GM19324 (cell line): ENCODE measurements around the gene TMEM204.
"Not testable (repeated sequence)": the region's sequence is repeated elsewhere in the genome, so short reads cannot be mapped to it uniquely, and the experiment has no call there.

Experiments
- ATAC-seq: cut with Tn5 transposase; IDR thresholded peaks from one replicate; pipeline ENCODE4 v1.9.1; 2021; ENCODE audit warnings: mild to moderate bottlenecking, moderate library complexity; ENCODE audit not compliant: unreplicated experiment, low FRiP score

The TMEM204 gene

DNA sequence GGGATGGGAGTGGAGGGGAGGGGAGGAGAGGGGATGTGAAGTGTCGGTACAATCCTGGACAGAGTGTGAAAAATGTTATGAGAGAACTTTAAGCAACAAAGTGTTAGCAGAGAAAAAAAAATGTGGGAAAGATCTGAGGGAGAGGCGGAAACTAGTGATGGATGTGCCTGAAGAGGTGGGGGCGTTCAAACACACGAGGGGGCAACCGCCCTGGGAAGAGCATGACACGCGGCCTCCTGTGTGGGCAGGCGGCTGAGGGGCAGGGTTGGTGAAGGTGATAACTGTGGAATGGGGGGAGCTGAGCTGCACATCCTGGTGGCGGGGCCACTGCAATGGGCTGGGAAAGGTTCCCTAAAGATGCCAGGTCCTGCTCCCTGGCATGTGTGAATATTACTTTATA, 48.3 kb downstream of the TMEM204 start:
- ATAC-seq: no peak

DNA sequence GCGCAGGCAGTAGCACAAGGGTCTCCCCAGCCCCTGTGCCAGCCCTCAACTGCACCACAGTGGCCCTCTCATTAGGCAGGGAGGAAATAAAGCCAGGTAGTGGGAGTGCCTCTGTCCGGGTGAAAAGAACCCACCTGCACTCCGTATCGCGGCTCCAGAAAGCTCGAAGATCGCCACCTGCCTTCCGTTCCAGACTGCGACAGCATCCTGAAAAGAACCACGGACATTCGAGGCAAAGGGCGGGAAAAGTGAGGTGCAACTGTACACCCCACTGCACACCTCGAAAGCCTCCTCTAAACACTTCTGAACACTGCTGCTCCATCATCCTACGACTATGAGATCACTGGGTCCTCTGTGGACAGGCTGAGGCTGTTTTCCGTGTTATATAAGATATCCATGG, 49.7 kb downstream of the TMEM204 start:
- ATAC-seq: no peak

DNA sequence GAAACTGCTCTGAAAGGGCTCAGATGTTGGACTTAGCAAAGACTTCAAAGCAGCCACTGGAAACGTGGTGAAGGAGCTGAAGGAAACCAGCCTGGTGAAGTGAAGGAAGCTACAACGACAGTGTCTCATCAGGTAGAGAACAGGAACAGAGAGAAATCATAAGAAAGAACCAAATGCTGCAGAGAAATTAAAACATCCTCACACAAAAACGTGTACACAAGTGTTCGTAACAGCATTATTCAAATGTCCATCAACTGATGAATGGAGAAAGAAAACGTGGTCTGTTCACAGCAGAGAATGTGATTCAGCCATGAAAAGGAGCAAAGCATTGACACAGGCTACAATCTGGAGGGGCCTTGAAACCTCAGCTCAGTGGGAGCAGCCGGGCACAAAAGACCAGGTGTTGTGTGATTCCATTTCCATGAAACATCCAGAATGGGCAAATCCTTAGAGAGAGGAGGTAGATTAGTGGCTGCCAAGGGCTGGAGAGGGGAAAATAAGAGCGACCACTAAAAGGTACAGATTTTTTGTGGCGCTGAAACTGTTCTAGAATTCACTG, 51.5 kb downstream of the TMEM204 start:
- no peak for ATAC-seq

DNA sequence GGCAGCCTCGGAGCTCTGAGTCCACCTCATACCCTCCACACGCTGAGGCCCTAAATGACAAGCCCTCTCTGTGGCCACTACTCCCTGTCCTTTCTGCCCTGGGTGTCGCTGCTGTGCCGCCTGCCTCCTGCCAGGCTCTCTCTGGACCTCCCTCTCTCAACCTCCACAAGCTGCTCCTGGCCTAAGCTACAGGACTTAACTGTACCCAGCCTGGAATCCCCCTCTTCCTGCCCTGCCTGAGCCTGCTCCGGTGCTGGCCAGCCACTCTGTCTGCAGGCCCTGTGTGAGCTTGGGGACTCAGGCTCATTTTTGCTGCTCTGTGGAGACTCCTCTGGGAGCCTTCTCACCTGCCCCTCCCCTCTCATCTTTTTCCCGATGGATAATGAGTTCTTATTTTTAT, 56.9 kb downstream of the TMEM204 start:
- ATAC-seq: no peak

DNA sequence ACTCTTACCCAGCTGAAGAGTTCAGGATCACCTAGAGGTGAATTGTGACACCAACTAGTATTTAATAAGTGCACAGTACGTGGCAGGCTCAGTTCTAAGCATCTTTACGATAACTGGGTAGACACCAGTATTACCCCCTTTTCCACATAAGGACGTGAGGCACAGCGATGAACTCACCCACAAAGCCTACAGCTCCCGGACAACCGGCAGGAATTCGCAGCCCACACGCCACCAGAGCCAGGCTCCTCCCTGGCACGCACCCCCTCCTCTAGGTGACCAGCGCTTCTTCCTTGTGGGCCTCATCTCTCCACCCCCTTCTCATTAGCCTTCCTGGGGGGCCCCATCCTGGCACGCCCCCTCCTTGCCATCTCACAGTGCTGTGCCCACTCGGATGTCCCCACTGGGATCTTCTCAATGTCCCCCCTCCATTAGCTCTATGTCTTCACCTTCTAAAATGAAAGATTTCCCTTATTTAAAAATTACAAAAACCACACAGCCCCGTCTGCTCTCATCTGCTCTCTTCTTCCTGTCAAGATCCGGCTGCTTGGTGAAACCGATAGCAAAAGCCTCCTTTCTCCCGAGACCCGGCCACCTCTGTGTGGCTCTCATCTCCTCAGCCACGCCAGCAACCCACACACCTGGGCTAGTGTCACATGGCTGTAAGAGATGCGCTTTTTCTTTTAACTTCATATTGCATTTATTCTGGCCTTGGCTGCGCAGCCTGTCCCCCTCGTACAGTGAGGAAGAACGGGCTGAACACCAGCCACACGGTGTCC, 57.7 kb downstream of the TMEM204 start:
- no peak for ATAC-seq

GRCh38 chr16:1592446-1592845, 59.0 kb downstream of the TMEM204 start:
- no peak for ATAC-seq

- ATAC-seq: not testable (repeated sequence)
These were observed 62.0 kb downstream of the TMEM204 start for GRCh38 chr16:1595511-1595910.

DNA sequence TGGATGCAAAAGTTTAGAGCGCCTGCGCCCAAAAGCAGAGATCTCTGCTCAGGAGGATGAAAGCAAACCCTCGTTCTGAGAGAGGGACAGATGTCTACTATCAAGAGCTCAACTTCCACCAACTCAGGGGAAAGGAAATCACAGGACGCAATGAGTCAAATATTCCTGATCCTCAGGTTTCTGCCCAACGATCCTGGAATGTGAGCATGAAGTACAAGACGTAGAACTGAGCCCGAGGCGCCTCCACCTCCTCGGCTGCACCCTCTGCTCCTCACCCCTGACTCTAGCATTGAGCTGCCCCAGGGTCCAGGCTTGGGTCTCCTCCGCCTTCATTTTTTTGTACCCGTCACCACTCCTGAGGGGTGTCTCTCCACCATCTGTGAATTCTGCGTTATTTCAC, 63.0 kb downstream of the TMEM204 start:
- ATAC-seq: no peak

GRCh38 chr16:1597154-1597553, 63.7 kb downstream of the TMEM204 start:
- ATAC-seq: no peak

DNA sequence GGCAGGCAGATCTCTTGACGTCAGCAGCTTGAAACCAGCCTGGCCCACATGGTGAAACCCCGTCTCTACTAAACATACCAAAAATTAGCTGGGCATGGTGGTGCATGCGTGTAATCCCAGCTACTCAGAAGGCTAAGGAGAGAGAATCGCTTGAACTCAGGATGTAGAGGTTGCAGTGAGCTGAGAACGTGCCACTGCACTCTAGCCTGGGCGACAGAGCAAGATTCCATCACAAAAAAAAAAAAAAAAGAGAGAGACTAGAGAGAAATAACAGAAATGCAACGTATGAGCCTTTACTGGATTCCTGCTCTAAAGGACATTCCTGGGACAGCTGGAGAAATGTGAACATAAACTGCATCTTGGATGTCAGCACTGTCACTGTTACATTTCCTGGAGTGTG, 67.6 kb downstream of the TMEM204 start:
- ATAC-seq: no peak

DNA sequence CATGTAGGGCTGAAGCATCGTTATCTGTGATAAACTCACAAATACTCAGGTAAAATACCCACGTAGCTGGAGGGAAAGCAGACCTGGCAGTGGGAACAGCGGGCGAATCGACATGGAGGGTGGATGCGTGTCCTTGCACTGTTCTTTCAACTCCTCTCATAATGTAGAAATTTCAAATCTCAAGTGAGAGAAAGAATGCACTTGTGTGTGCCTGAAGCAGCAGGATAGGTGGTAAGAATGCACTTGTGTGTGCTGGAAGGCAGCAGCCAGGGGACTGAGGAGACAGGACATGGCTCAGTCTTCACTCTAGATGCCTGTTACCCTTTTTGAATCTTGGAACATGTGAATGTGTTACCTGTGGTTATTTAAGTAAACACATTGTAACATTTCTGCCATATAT, 68.0 kb downstream of the TMEM204 start:
- no peak for ATAC-seq

DNA sequence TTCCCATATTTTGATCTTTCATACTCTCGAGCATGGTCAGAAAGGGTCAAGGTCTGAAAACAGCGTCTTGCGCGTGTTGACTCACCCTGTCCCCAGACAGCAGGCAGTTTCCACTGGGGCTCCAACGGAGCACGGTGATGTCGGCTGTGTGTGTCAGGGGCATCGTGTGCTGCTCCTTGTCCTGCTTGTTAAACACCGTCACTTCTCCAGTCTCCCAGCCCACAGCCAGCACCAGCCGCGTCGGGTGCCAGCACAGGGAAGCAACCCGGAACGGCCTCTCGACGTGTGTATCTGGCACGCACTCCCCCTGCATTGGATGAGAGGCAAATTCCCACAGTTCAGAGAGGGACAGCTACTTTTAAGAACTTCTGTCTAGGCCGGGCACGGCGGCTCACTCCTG, 68.8 kb downstream of the TMEM204 start:
- no peak for ATAC-seq
